DND-41 (cell line): ENCODE data around the gene NT5E.

ENCODE experiments used
- EZH2 ChIP-seq: IDR thresholded peaks from 3 replicates; pipeline ENCODE4 v1.6.1; 2012; ENCODE audit warnings: borderline replicate concordance, low read depth, mild to moderate bottlenecking, moderate library complexity, low read length, inconsistent platforms; ENCODE audit not compliant: severe bottlenecking
- TF ChIP-seq, protein P1 (sequence below): IDR thresholded peaks from 2 replicates; pipeline ENCODE4 v1.5.1; 2012; ENCODE audit warnings: borderline replicate concordance, low read length, moderate library complexity, mild to moderate bottlenecking; ENCODE audit not compliant: poor library complexity, severe bottlenecking; ENCODE audit errors: extremely low read depth

DNA sequence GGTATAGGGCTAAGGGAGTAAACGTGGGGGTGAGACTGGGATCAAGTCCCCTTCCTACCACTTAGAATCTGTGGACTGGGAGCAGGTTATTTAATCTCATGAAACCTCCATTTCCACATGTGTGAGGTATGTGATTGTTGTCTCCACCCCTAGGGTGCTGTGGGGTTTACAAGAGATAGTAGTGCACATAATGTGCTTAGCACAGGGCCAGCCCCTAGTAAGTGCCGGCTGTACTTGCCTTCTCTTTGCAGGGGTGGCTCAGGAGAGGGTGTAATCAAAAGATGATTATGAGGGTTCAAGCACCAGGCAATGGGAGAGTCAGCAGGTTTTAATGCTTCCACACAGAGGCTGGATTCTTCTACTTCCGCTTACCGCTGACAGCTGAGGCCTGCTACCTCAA, 6.9 kb downstream of the NT5E start:
- TF ChIP-seq, protein P1, sequence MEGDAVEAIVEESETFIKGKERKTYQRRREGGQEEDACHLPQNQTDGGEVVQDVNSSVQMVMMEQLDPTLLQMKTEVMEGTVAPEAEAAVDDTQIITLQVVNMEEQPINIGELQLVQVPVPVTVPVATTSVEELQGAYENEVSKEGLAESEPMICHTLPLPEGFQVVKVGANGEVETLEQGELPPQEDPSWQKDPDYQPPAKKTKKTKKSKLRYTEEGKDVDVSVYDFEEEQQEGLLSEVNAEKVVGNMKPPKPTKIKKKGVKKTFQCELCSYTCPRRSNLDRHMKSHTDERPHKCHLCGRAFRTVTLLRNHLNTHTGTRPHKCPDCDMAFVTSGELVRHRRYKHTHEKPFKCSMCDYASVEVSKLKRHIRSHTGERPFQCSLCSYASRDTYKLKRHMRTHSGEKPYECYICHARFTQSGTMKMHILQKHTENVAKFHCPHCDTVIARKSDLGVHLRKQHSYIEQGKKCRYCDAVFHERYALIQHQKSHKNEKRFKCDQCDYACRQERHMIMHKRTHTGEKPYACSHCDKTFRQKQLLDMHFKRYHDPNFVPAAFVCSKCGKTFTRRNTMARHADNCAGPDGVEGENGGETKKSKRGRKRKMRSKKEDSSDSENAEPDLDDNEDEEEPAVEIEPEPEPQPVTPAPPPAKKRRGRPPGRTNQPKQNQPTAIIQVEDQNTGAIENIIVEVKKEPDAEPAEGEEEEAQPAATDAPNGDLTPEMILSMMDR, result no peak
- TF ChIP-seq EZH2, result no peak
